Natural killer cell (primary cell): Measurements from ENCODE around the gene SZRD1. TPM values are rescaled to one million over a fixed set of nuclear protein-coding genes. Genes with fewer than 3 reads are reported as not detected.

Experiments
- ATAC-seq, 3 donors: fragments of 150-1000 bp in 2 of 3; fragments of 200-7000 bp in 1 of 3; cut with Tn5 transposase; 1 replicate in 1 of 3; 2 replicates in 2 of 3; pipeline ENCODE4 v1.10.0; 2021; ENCODE audit warnings: mild to moderate bottlenecking in 2 of 3, moderate library complexity in 2 of 3
- DNase-seq, 2 donors: peaks; one replicate each; pipeline versions ENCODE4 v3.0.0 to v3.0.0-alpha.2; 2013 to 2021; ENCODE audit warnings: mixed read lengths in 1 of 2
- H3K27ac ChIP-seq: one replicate; pipeline ENCODE4 v1.5.1; 2013; ENCODE audit warnings: mild to moderate bottlenecking, low read length
- H3K27me3 ChIP-seq: one replicate; pipeline ENCODE4 v1.6.1; 2013; ENCODE audit warnings: low read length; ENCODE audit not compliant: control insufficient read depth, insufficient read depth
- H3K36me3 ChIP-seq: one replicate; pipeline ENCODE4 v1.6.1; 2013; ENCODE audit warnings: low read length; ENCODE audit not compliant: control insufficient read depth, insufficient read depth
- H3K4me1 ChIP-seq: one replicate; pipeline ENCODE4 v1.6.1; 2013; ENCODE audit warnings: low read length; ENCODE audit not compliant: control insufficient read depth, insufficient read depth
- H3K4me3 ChIP-seq: one replicate; pipeline ENCODE4 v1.5.1; 2013; ENCODE audit warnings: low read length
- H3K9me3 ChIP-seq: one replicate; pipeline ENCODE4 v1.6.1; 2013; ENCODE audit warnings: low read length; ENCODE audit not compliant: control insufficient read depth, insufficient read depth
- H3K27ac Mint-ChIP-seq, 2 donors: one replicate each; pipeline ENCODE4 v1.8.0; 2022; ENCODE audit warnings: mild to moderate bottlenecking in 2 of 2, mixed read lengths in 2 of 2, moderate library complexity in 1 of 2
- H3K27me3 Mint-ChIP-seq, 2 donors: one replicate each; pipeline ENCODE4 v1.8.0; 2022; ENCODE audit warnings: low read depth in 2 of 2, mixed read lengths in 2 of 2
- H3K36me3 Mint-ChIP-seq: one replicate; pipeline ENCODE4 v1.8.0; 2022; ENCODE audit warnings: mixed read lengths
- H3K4me1 Mint-ChIP-seq, 2 donors: one replicate each; pipeline ENCODE4 v1.8.0; 2022; ENCODE audit warnings: mixed read lengths in 2 of 2
- H3K4me3 Mint-ChIP-seq: one replicate; pipeline ENCODE4 v1.8.0; 2022; ENCODE audit warnings: mild to moderate bottlenecking, moderate library complexity, mixed read lengths
- H3K9me3 Mint-ChIP-seq, 2 donors: one replicate each; pipeline ENCODE4 v1.8.0; 2022; ENCODE audit warnings: mixed read lengths in 2 of 2
- WGBS: methylation state at CpG from one replicate; pipeline ENCODE4 v1.1.7; 2013; ENCODE audit warnings: missing lambda C conversion rate; ENCODE audit not compliant: insufficient coverage; 5-methylcytosine and 5-hydroxymethylcytosine counted together
- intact Hi-C: fragments of 100-400 bp; cut with micrococcal nuclease; formaldehyde crosslinking; loops from one replicate; pipeline ENCODE4 v1.14.2; 2022
- total RNA-seq, 4 donors: library from RNA; stranded (reverse); fragments of 120-200 nt in 1 of 4; gene quantifications; one replicate each; pipeline versions ENCODE4 v1.2.3 to v1.2.4, GENCODE V29; 2013 to 2022
- TF ChIP-seq, protein P1 (sequence below): fragments of 200-600 bp; IDR thresholded peaks from one replicate; pipeline ENCODE4 v1.8.0; 2022; ENCODE audit warnings: antibody characterized with exemption

The SZRD1 gene
- total RNA-seq, 3 donors from 2014 or later (not counting 1 experiment from before 2014, with no cell fraction given) = 170 to 187 (median 177) TPM

DNA sequence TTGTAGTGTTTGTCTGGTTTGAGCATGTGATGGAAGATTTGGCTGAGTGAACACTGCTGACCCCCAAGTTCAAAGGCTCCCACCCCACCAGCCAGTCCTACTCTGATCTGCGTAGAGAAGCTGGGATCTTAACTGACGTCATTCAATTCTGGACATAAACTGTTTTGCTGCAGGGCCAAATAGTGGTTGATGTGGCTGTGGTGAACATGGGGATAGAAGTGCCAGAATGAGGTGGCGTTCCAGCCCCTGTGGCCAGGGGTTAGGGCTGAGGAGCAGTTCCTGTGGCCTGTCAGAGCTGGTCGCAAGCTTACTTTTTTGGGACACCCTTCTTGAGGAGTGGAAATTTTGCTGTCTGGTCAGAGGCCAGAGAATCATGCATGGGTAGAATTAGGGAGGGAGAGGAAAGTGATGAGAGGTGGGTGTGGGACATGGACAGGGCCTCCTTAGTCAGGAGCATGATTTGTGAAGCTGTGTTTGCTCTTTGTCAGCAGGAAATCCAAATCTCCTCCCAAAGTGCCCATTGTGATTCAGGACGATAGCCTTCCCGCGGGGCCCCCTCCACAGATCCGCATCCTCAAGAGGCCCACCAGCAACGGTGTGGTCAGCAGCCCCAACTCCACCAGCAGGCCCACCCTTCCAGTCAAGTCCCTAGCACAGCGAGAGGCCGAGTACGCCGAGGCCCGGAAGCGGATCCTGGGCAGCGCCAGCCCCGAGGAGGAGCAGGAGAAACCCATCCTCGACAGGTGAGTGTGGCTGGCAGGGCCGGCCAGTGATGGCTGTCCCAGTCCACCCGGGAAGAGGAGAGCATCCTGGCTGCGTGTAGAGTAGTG, 25.9 kb downstream of the SZRD1 start:
- intact Hi-C loops = no loop called here
- no peak overlapping the region for H3K4me3 ChIP-seq
- no peaks in the 10 kb centered on the region for H3K9me3 ChIP-seq
- H3K27ac Mint-ChIP-seq = peak overlapping the region; percentile 73 to 84
- peaks cover 44 to 47% of the 10 kb centered on the region in 2 donors for H3K4me1 Mint-ChIP-seq
- TF ChIP-seq, protein P1, sequence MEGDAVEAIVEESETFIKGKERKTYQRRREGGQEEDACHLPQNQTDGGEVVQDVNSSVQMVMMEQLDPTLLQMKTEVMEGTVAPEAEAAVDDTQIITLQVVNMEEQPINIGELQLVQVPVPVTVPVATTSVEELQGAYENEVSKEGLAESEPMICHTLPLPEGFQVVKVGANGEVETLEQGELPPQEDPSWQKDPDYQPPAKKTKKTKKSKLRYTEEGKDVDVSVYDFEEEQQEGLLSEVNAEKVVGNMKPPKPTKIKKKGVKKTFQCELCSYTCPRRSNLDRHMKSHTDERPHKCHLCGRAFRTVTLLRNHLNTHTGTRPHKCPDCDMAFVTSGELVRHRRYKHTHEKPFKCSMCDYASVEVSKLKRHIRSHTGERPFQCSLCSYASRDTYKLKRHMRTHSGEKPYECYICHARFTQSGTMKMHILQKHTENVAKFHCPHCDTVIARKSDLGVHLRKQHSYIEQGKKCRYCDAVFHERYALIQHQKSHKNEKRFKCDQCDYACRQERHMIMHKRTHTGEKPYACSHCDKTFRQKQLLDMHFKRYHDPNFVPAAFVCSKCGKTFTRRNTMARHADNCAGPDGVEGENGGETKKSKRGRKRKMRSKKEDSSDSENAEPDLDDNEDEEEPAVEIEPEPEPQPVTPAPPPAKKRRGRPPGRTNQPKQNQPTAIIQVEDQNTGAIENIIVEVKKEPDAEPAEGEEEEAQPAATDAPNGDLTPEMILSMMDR = no peak
- ATAC-seq = peak in 1 of 3 donors; percentile 29
- 86% methylated on average over 21 of the region's 21 CpGs for WGBS
- peak overlapping the region; percentile 37 for H3K4me3 Mint-ChIP-seq
- H3K27me3 ChIP-seq = no peaks in the 10 kb centered on the region
- no peaks in the 10 kb centered on the region for H3K36me3 Mint-ChIP-seq
- H3K9me3 Mint-ChIP-seq = no peaks in the 10 kb centered on the region
- H3K27me3 Mint-ChIP-seq = no peaks in the 10 kb centered on the region
- H3K4me1 ChIP-seq = peaks cover 43% of the 10 kb centered on the region
- H3K36me3 ChIP-seq = peaks cover 43% of the 10 kb centered on the region
- H3K27ac ChIP-seq = no peak overlapping the region
- no peak for DNase-seq

DNA sequence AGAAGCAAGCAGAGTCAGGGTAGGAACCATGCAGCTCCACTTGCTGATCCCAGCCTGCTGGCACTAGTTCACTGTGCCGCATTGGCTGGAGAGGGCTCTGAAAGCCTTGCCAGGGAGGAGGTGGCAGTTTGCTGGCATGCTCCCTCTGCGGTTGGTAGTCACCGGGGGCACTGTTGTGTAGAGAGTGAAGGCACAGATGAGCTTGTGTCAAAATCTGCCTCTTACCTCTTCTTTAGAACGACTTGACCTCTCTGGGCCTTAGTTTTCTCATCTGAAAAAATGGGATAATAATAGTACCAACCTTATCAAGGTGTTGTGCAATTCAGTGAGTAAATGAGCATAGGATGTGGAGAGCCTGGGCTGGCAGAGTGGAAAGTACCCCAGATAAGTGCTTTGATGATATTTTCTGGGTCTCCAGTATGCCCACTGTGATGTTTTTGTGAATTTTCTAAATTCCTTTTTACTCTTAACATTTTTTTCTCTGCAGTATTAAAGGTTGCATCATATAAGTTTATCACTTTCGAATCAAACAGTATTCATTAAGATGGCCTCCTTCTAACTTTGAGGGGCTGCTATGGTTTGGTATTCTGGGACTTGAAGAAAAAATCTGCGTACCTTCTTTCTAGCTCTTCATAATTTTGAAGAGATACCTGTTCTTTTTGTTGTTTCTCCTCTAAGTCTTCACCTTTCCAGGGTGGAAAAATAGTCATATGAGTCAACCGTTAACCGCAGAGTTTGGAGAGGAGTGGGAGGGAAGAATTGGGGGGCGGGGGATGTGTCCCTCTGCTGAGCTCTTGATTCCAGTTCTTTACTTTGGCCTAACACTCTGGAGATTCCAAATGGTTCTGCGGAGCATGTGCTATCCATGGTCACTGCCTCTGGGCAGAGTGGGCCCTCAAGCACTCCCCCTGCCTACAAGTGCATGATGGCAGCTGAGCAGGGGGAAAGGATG, 26.8 kb downstream of the SZRD1 start:
- 96% methylated on average over 8 of the region's 10 CpGs for WGBS
- Mint-ChIP-seq H3K27me3 (no peaks in the 10 kb centered on the region), H3K9me3 (no peaks in the 10 kb centered on the region), H3K36me3 (no peaks in the 10 kb centered on the region), H3K4me3 (peak overlapping the region; percentile 38), H3K27ac (peak overlapping the region in 1 of 2 donors; percentile 84), H3K4me1 (peaks cover 44 to 56% of the 10 kb centered on the region in 2 donors)
- Histone ChIP-seq H3K27me3 (no peaks in the 10 kb centered on the region), H3K4me1 (peaks cover 39% of the 10 kb centered on the region), H3K9me3 (no peaks in the 10 kb centered on the region), H3K27ac (no peak overlapping the region), H3K4me3 (no peak overlapping the region), H3K36me3 (peaks cover 49% of the 10 kb centered on the region)
- no peak for DNase-seq
- ATAC-seq = no peak
- TF ChIP-seq, protein P1 = no peak
- intact Hi-C loops = no loop called here

DNA sequence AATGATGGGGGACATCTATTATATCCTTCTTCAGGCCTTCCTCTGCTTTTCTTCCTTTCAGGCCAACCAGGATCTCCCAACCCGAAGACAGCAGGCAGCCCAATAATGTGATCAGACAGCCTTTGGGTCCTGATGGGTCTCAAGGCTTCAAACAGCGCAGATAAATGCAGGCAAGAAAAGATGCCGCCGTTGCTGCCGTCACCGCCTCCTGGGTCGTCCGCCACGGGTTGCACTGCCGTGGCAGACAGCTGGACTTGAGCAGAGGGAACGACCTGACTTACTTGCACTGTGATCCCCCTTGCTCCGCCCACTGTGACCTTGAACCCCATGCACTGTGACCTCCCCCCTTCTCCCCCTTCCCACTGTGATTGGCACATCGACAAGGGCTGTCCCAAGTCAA, 27.9 kb downstream of the SZRD1 start:
- Histone ChIP-seq H3K36me3 (peaks cover 51% of the 10 kb centered on the region), H3K4me3 (no peak overlapping the region), H3K27ac (no peak overlapping the region), H3K27me3 (no peaks in the 10 kb centered on the region), H3K9me3 (no peaks in the 10 kb centered on the region), H3K4me1 (peaks cover 34% of the 10 kb centered on the region)
- no peak for DNase-seq
- H3K4me3 Mint-ChIP-seq = no peak overlapping the region
- no peaks in the 10 kb centered on the region for H3K9me3 Mint-ChIP-seq
- TF ChIP-seq, protein P1 = no peak
- 97% methylated on average over 12 of the region's 13 CpGs for WGBS
- no peak overlapping the region for H3K27ac Mint-ChIP-seq
- H3K4me1 Mint-ChIP-seq = peaks cover 40 to 62% of the 10 kb centered on the region in 2 donors
- intact Hi-C loops = no loop called here
- no peaks in the 10 kb centered on the region for H3K36me3 Mint-ChIP-seq
- no peak for ATAC-seq
- no peaks in the 10 kb centered on the region for H3K27me3 Mint-ChIP-seq
